ENCODE measurements around the gene LCLAT1.

- TF ChIP-seq CTCF (IDR thresholded peaks at IDR 0.05; ENCODE audit: insufficient read depth, low read length, poor library complexity, severe bottlenecking): no peak
- TF ChIP-seq EZH2phosphoT487 (conservative IDR thresholded peaks at IDR 0.05; ENCODE audit: low read length): no peak
Observed at GRCh38 chr2:30686669-30687068, 239.6 kb downstream of the LCLAT1 start.
